WTC11 (cell line): Measurements from ENCODE around the gene PRTN3. TPM values are rescaled to one million over a fixed set of nuclear protein-coding genes. Genes with fewer than 3 reads are reported as not detected.

Experiments used
- ATAC-seq: fragments of 200-7000 bp; cut with Tn5 transposase; 2 replicates; pipeline ENCODE4 v1.10.0; 2021; ENCODE audit warnings: mild to moderate bottlenecking, moderate library complexity
- CTCF ChIA-PET: fragments of 300-600 bp; sonication (Branson Sonifier 250); formaldehyde crosslinking; loops from one replicate; lab custom pipeline; 2021; ENCODE audit warnings: antibody characterized with exemption; lab: Charles Lee
- POLR2A ChIA-PET: fragments of 350-600 bp; sonication (Branson Sonifier 250); formaldehyde crosslinking; loops from one replicate; lab custom pipeline; 2021; ENCODE audit warnings: antibody characterized with exemption; lab: Charles Lee
- DNase-seq: peaks from one replicate; pipeline ENCODE4 v3.0.0; 2021; ENCODE audit warnings: low spot score
- H3K27ac Mint-ChIP-seq: 2 replicates; pipeline ENCODE4 v1.8.0; 2021; ENCODE audit warnings: mixed read lengths
- H3K27me3 Mint-ChIP-seq: 2 replicates; pipeline ENCODE4 v1.8.0; 2021; ENCODE audit warnings: low read depth, mild to moderate bottlenecking, moderate library complexity, mixed read lengths
- H3K36me3 Mint-ChIP-seq: 2 replicates; pipeline ENCODE4 v1.8.0; 2021; ENCODE audit warnings: mixed read lengths
- H3K4me1 Mint-ChIP-seq: 2 replicates; pipeline ENCODE4 v1.8.0; 2022; ENCODE audit warnings: mixed read lengths
- H3K4me3 Mint-ChIP-seq: 2 replicates; pipeline ENCODE4 v1.8.0; 2021; ENCODE audit warnings: mild to moderate bottlenecking, moderate library complexity, mixed read lengths
- H3K9me3 Mint-ChIP-seq: 2 replicates; pipeline ENCODE4 v1.8.0; 2021; ENCODE audit warnings: mixed read lengths
- ETV6 ChIP-seq: sonication (generic); formaldehyde crosslinking; IDR thresholded peaks from 2 replicates; pipeline ENCODE4 v1.8.1; 2022; ENCODE audit warnings: mild to moderate bottlenecking, missing genetic modification reagents
- FOXP1 ChIP-seq: sonication (generic); formaldehyde crosslinking; IDR thresholded peaks from 2 replicates; pipeline ENCODE4 v1.8.0; 2022; ENCODE audit warnings: missing genetic modification reagents, mild to moderate bottlenecking, moderate library complexity, borderline replicate concordance
- GABPB1 ChIP-seq: sonication (generic); formaldehyde crosslinking; IDR thresholded peaks from 2 replicates; pipeline ENCODE4 v1.8.1; 2023; ENCODE audit warnings: mild to moderate bottlenecking, missing genetic modification reagents
- GRHL2 ChIP-seq: fragments of 250-450 bp; sonication (Bioruptor Pico); IDR thresholded peaks from 2 replicates; pipeline ENCODE4 v1.8.0; 2022; ENCODE audit warnings: mild to moderate bottlenecking, moderate library complexity; ENCODE audit not compliant: insufficient replicate concordance, severe bottlenecking
- NFATC4 ChIP-seq: fragments of 250-450 bp; sonication (Bioruptor Pico); IDR thresholded peaks from 2 replicates; pipeline ENCODE4 v1.9.0; 2021; ENCODE audit warnings: mild to moderate bottlenecking
- NFYB ChIP-seq: sonication (generic); formaldehyde crosslinking; conservative IDR thresholded peaks from 2 replicates; pipeline ENCODE4 v1.8.0; 2022; ENCODE audit warnings: low read depth, missing genetic modification reagents
- NR1H2 ChIP-seq: sonication (generic); formaldehyde crosslinking; IDR thresholded peaks from 2 replicates; pipeline ENCODE4 v1.9.0; 2021; ENCODE audit warnings: mild to moderate bottlenecking, moderate library complexity, missing genetic modification reagents
- NR2C2 ChIP-seq: sonication (generic); formaldehyde crosslinking; IDR thresholded peaks from 2 replicates; pipeline ENCODE4 v1.8.0; 2022; ENCODE audit warnings: mild to moderate bottlenecking, missing genetic modification reagents
- PRDM15 ChIP-seq: sonication (generic); formaldehyde crosslinking; IDR thresholded peaks from 2 replicates; pipeline ENCODE4 v1.8.0; 2022; ENCODE audit warnings: missing genetic modification reagents
- SOX15 ChIP-seq: fragments of 250-450 bp; sonication (Bioruptor Pico); IDR thresholded peaks from 2 replicates; pipeline ENCODE4 v1.9.0; 2021; ENCODE audit warnings: mild to moderate bottlenecking
- TCF7 ChIP-seq: sonication (generic); formaldehyde crosslinking; IDR thresholded peaks from 2 replicates; pipeline ENCODE4 v1.8.0; 2022; ENCODE audit warnings: mild to moderate bottlenecking, low read depth, missing genetic modification reagents, moderate library complexity
- ZBTB21 ChIP-seq: sonication (generic); formaldehyde crosslinking; IDR thresholded peaks from 2 replicates; pipeline ENCODE4 v1.8.1; 2023; ENCODE audit warnings: mild to moderate bottlenecking, missing genetic modification reagents, borderline replicate concordance
- ZMAT4 ChIP-seq: fragments of 250-450 bp; sonication (Bioruptor Pico); IDR thresholded peaks from 2 replicates; pipeline ENCODE4 v1.9.0; 2021; ENCODE audit warnings: mild to moderate bottlenecking
- ZNF121 ChIP-seq: sonication (generic); formaldehyde crosslinking; IDR thresholded peaks from 2 replicates; pipeline ENCODE4 v1.8.0; 2023; ENCODE audit warnings: missing genetic modification reagents
- ZNF138 ChIP-seq: sonication (generic); formaldehyde crosslinking; conservative IDR thresholded peaks from 2 replicates; pipeline ENCODE4 v1.8.1; 2022; ENCODE audit warnings: mild to moderate bottlenecking, moderate library complexity, missing genetic modification reagents
- ZNF219 ChIP-seq: sonication (generic); formaldehyde crosslinking; IDR thresholded peaks from 2 replicates; pipeline ENCODE4 v1.8.0; 2023; ENCODE audit warnings: missing genetic modification reagents, mild to moderate bottlenecking, borderline replicate concordance
- ZNF317 ChIP-seq: sonication (generic); formaldehyde crosslinking; IDR thresholded peaks from 2 replicates; pipeline ENCODE4 v1.8.1; 2023; ENCODE audit warnings: low read depth, mild to moderate bottlenecking, moderate library complexity, missing genetic modification reagents, borderline replicate concordance
- total RNA-seq: library from RNA; stranded (reverse); gene quantifications from 3 replicates; pipeline ENCODE4 v1.2.3, GENCODE V29; 2021
- TF ChIP-seq, protein P1 (sequence below): sonication (generic); formaldehyde crosslinking; IDR thresholded peaks from 2 replicates; pipeline ENCODE4 v1.8.1; 2022; ENCODE audit warnings: low read depth, mild to moderate bottlenecking, moderate library complexity, missing genetic modification reagents, borderline replicate concordance
- TF ChIP-seq, protein P2 (sequence below): sonication (generic); formaldehyde crosslinking; IDR thresholded peaks from 2 replicates; pipeline ENCODE4 v1.8.1; 2022; ENCODE audit warnings: missing genetic modification reagents, borderline replicate concordance
- TF ChIP-seq, protein P3 (sequence below): fragments of 250-450 bp; sonication (Bioruptor Pico); IDR thresholded peaks from 2 replicates; pipeline ENCODE4 v1.9.0; 2021; ENCODE audit warnings: moderate library complexity, mild to moderate bottlenecking, inconsistent platforms, borderline replicate concordance

The PRTN3 gene
- total RNA-seq, 1 experiment from 2014 or later, result 0.61 TPM

DNA sequence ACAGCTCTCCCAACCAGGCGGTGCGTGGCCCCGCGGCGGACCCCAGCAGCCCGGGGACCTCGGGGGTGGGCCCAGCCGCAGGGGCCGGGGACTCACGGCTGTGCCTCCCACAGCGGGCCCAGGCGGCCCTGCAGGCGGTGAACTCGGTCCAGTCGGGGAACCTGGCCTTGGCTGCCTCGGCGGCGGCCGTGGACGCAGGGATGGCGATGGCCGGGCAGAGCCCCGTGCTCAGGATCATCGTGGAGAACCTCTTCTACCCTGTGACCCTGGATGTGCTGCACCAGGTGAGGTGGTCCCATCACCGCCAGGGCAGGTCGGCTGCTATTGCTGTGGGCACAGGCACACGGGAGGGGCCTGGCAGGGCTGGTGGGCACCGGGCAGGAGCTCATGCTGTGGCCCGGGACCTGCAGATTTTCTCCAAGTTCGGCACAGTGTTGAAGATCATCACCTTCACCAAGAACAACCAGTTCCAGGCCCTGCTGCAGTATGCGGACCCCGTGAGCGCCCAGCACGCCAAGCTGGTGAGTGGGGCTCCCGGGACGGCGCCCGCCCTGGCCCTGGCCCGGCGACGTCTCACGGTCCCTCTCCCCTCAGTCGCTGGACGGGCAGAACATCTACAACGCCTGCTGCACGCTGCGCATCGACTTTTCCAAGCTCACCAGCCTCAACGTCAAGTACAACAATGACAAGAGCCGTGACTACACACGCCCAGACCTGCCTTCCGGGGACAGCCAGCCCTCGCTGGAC, 36.2 kb upstream of the PRTN3 start:
- no peaks in the 10 kb centered on the region for H3K9me3 Mint-ChIP-seq
- peaks cover 34% of the 10 kb centered on the region for H3K4me1 Mint-ChIP-seq
- POLR2A ChIA-PET, result interaction anchor here (1.1 kb wide), 1 partner anchor 9 kb away, joined by 4 read pairs; no protein-coding TSS in a partner anchor
- no peaks in the 10 kb centered on the region for H3K27me3 Mint-ChIP-seq
- TF ChIP-seq ZMAT4, result no peak
- TF ChIP-seq ETV6, result no peak
- TF ChIP-seq FOXP1 (CRISPR knock-in tag), result 0 out of 2 replicates have a peak, but pooled peaks have one; percentile 34
- TF ChIP-seq ZBTB21 (CRISPR knock-in tag), result no peak
- DNase-seq (no peak), ATAC-seq (no peak)
- H3K4me3 Mint-ChIP-seq, result no peak overlapping the region
- CTCF ChIA-PET, result no interaction called here
- peaks cover 57% of the 10 kb centered on the region for H3K36me3 Mint-ChIP-seq
- peak overlapping the region; percentile 74 for H3K27ac Mint-ChIP-seq

DNA sequence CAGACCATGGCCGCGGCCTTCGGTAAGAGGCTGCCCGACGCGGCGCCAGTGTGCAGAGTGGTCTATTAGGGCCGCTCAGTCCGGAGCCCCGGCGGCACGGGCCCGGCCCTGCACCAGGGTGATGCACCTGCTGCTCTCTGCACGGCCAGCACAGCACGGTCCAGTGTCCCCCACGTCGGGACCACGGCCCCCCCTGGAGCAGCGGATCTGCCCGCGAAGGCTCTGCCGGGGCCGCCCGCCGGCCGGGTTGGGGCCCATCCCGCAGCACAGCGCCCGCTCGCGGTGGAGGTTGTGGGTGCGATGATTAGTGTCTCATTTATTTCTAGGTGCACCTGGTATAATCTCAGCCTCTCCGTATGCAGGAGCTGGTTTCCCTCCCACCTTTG, 35.6 kb upstream of the PRTN3 start:
- ChIA-PET CTCF (no interaction called here), POLR2A (interaction anchor here (1.1 kb wide), 1 partner anchor 8 kb away, joined by 4 read pairs; no protein-coding TSS in a partner anchor)
- Mint-ChIP-seq H3K36me3 (peaks cover 57% of the 10 kb centered on the region), H3K27me3 (no peaks in the 10 kb centered on the region), H3K4me1 (peaks cover 29% of the 10 kb centered on the region), H3K4me3 (no peak overlapping the region), H3K27ac (peak overlapping the region; percentile 74), H3K9me3 (no peaks in the 10 kb centered on the region)
- ATAC-seq (no peak), DNase-seq (no peak)
- TF ChIP-seq SOX15 (CRISPR knock-in tag) (no peak), NR2C2 (no peak), TCF7 (CRISPR knock-in tag) (no peak), GABPB1 (CRISPR knock-in tag) (no peak), GRHL2 (CRISPR knock-in tag) (no peak), ZNF138 (no peak), ZNF317 (no peak), NFYB (CRISPR knock-in tag) (no peak), NR1H2 (CRISPR knock-in tag) (no peak), PRDM15 (CRISPR knock-in tag) (no peak), ZNF121 (CRISPR knock-in tag) (no peak), ETV6 (no peak), ZNF219 (CRISPR knock-in tag) (no peak), NFATC4 (no peak)
- TF ChIP-seq, protein P1, sequence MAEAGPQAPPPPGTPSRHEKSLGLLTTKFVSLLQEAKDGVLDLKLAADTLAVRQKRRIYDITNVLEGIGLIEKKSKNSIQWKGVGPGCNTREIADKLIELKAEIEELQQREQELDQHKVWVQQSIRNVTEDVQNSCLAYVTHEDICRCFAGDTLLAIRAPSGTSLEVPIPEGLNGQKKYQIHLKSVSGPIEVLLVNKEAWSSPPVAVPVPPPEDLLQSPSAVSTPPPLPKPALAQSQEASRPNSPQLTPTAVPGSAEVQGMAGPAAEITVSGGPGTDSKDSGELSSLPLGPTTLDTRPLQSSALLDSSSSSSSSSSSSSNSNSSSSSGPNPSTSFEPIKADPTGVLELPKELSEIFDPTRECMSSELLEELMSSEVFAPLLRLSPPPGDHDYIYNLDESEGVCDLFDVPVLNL (CRISPR knock-in tag), result no peak
- TF ChIP-seq, protein P2, sequence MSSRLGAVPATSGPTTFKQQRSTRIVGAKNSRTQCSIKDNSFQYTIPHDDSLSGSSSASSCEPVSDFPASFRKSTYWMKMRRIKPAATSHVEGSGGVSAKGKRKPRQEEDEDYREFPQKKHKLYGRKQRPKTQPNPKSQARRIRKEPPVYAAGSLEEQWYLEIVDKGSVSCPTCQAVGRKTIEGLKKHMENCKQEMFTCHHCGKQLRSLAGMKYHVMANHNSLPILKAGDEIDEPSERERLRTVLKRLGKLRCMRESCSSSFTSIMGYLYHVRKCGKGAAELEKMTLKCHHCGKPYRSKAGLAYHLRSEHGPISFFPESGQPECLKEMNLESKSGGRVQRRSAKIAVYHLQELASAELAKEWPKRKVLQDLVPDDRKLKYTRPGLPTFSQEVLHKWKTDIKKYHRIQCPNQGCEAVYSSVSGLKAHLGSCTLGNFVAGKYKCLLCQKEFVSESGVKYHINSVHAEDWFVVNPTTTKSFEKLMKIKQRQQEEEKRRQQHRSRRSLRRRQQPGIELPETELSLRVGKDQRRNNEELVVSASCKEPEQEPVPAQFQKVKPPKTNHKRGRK (CRISPR knock-in tag), result no peak
- TF ChIP-seq, protein P3, sequence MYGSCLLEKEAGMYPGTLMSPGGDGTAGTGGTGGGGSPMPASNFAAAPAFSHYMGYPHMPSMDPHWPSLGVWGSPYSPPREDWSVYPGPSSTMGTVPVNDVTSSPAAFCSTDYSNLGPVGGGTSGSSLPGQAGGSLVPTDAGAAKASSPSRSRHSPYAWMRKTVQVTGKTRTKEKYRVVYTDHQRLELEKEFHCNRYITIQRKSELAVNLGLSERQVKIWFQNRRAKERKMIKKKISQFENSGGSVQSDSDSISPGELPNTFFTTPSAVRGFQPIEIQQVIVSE (CRISPR knock-in tag), result no peak
